Measurements from ENCODE around the gene NFATC1. TPM values are rescaled to one million over a fixed set of nuclear protein-coding genes. Genes with fewer than 3 reads are reported as not detected.

The NFATC1 gene
- total RNA-seq, 4 donors from 2014 or later = 7.1 to 74.7 (median 28.4) TPM

DNA sequence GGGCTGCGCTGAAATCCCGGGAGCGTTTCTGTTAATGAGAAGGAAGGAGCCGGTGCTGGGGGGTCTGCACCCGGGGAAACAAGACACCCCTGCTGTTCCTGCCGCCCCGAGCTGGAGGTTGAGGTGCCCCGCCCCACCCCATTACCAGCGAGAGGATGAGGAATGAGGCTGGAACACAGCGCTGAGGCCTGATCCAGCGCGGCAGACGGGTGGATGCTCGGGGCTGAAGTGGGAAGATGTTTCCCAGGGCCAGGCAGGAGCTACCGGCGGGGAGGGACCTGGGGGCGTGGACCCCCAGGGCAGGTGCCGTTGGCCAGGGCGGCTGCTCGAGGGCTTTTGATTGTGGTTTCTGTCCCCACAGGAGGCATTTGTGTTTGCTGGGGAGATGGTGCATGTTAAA is 149.5 kb downstream of the NFATC1 start:
- Histone ChIP-seq H3K36me3 (no peaks in the 10 kb centered on the region), H3K27ac (no peak overlapping the region), H3K4me3 (no peak overlapping the region), H3K9me3 (no peaks in the 10 kb centered on the region), H3K27me3 (no peaks in the 10 kb centered on the region), H3K4me1 (no peaks in the 10 kb centered on the region)
- in situ Hi-C loops (cut with MboI; ENCODE audit: low sequenced_read_pairs in 4 of 4) (loop anchor here in 1 of 4 donors (25.0 kb wide), 1 partner anchor 92 kb away; no protein-coding TSS in a partner anchor), intact Hi-C loops (cut with DNase I; ENCODE audit: low total_unique reads) (no loop called here)
- ATAC-seq (no peak), DNase-seq (no peak)
- TF ChIP-seq POLR2A (IDR thresholded peaks at IDR 0.05) (no peak), CTCF (IDR thresholded peaks at IDR 0.05 in 4 of 5, conservative IDR thresholded peaks at IDR 0.05 in 1 of 5) (no peak)

DNA sequence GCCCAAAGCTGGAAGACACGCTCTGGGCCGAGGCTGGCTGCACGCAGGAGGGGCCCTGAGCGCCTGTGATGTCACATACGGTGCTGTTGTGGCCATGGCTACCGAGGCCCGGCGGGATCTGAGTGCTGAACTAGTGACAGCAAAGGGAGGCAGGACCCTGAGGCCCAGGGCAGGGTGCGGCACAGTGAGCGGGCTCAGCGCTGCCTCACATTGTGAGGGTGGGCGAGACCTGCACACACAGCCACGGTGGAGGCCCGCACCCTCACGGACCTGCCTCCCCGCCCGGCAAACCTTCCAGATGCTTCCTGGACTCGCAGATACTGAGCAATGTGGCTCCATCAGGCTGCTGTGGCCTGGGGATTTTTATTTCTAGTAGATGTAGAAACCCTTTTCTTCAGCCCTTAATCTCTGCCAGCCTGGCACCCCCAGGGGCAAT is 150.0 kb downstream of the NFATC1 start:
- no peak overlapping the region for H3K4me3 ChIP-seq
- no peaks in the 10 kb centered on the region for H3K9me3 ChIP-seq
- no peaks in the 10 kb centered on the region for H3K27me3 ChIP-seq
- TF ChIP-seq CTCF (IDR thresholded peaks at IDR 0.05 in 4 of 5, conservative IDR thresholded peaks at IDR 0.05 in 1 of 5) (no peak), POLR2A (IDR thresholded peaks at IDR 0.05) (no peak)
- intact Hi-C loops (cut with DNase I; ENCODE audit: low total_unique reads) (no loop called here), in situ Hi-C loops (cut with MboI; ENCODE audit: low sequenced_read_pairs in 4 of 4) (loop anchor here in 1 of 4 donors (25.0 kb wide), 1 partner anchor 92 kb away; no protein-coding TSS in a partner anchor)
- H3K4me1 ChIP-seq = no peaks in the 10 kb centered on the region
- ATAC-seq (no peak), DNase-seq (no peak)
- H3K36me3 ChIP-seq = no peaks in the 10 kb centered on the region
- no peak overlapping the region for H3K27ac ChIP-seq

- H3K27me3 ChIP-seq = no peaks in the 10 kb centered on the region
- ATAC-seq (no peak), DNase-seq (no peak)
- no peak overlapping the region for H3K27ac ChIP-seq
- H3K36me3 ChIP-seq = no peaks in the 10 kb centered on the region
- in situ Hi-C loops (cut with MboI; ENCODE audit: low sequenced_read_pairs in 4 of 4) = loop anchor here in 1 of 4 donors (25.0 kb wide), 1 partner anchor 90 kb away; no protein-coding TSS in a partner anchor
- H3K9me3 ChIP-seq = no peaks in the 10 kb centered on the region
- H3K4me3 ChIP-seq = no peak overlapping the region
- intact Hi-C loops (cut with DNase I; ENCODE audit: low total_unique reads) = no loop called here
- no peaks in the 10 kb centered on the region for H3K4me1 ChIP-seq
- TF ChIP-seq CTCF (IDR thresholded peaks at IDR 0.05 in 4 of 5, conservative IDR thresholded peaks at IDR 0.05 in 1 of 5) = no peak
- no peak for TF ChIP-seq POLR2A (IDR thresholded peaks at IDR 0.05)
Observed at GRCh38 chr18:79546781-79547272, 151.1 kb downstream of the NFATC1 start.

- no peak for TF ChIP-seq CTCF (IDR thresholded peaks at IDR 0.05 in 4 of 5, conservative IDR thresholded peaks at IDR 0.05 in 1 of 5)
- no peak for TF ChIP-seq POLR2A (IDR thresholded peaks at IDR 0.05)
- ATAC-seq = no peak
- Histone ChIP-seq H3K27ac (no peak overlapping the region), H3K27me3 (no peaks in the 10 kb centered on the region), H3K9me3 (no peaks in the 10 kb centered on the region), H3K36me3 (no peaks in the 10 kb centered on the region), H3K4me1 (no peaks in the 10 kb centered on the region), H3K4me3 (no peak overlapping the region)
- intact Hi-C loops (cut with DNase I; ENCODE audit: low total_unique reads) (no loop called here), in situ Hi-C loops (cut with MboI; ENCODE audit: low sequenced_read_pairs in 4 of 4) (loop anchor here in 1 of 4 donors (25.0 kb wide), 1 partner anchor 90 kb away; no protein-coding TSS in a partner anchor)
- no peak for DNase-seq
Observed at GRCh38 chr18:79547413-79548076, 151.8 kb downstream of the NFATC1 start.
